ENCODE data around the gene POLR2A.

POLR2A gene

DNA sequence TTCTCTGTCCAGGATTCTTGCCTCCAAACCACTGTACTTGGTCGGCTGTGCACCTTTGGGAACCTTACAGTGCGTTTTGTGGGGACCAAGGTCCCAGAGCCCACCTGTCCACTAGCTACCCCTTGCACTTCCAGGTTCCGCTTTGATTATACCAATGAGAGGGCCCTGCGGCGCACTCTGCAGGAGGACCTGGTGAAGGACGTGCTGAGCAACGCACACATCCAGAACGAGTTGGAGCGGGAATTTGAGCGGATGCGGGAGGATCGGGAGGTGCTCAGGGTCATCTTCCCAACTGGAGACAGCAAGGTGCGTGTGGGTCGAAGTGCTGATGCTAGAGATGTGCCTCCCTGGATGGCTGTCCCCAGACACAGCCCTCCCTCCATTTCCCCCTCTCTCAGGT lies 18.8 kb downstream of the POLR2A start:
- DNase-seq (ENCODE audit: low read depth): no peak

DNA sequence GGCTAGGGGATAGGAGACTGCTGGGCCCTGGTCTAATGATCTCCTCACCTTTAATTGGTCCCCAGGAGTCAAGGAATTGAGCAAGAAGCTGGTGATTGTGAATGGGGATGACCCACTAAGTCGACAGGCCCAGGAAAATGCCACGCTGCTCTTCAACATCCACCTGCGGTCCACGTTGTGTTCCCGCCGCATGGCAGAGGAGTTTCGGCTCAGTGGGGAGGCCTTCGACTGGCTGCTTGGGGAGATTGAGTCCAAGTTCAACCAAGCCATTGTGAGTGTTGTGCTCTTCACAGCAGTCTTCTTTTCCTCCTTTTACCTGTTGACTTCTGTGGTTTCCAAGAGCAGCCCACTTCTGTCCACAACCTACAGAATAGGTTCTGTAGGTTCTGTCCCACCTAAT lies 19.4 kb downstream of the POLR2A start:
- DNase-seq (ENCODE audit: low read depth): no peak

DNA sequence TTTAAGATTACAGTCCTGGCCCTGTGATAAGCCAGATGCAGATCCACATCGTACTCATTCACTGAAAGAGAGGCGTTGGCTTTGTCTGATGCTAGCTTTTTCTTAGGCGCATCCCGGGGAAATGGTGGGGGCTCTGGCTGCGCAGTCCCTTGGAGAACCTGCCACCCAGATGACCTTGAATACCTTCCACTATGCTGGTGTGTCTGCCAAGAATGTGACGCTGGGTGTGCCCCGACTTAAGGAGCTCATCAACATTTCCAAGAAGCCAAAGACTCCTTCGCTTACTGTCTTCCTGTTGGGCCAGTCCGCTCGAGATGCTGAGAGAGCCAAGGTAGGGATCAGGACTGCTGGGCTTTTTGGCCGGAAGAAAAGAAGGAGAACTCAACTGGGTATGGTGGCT lies 24.0 kb downstream of the POLR2A start:
- DNase-seq (ENCODE audit: low read depth): no peak

DNA sequence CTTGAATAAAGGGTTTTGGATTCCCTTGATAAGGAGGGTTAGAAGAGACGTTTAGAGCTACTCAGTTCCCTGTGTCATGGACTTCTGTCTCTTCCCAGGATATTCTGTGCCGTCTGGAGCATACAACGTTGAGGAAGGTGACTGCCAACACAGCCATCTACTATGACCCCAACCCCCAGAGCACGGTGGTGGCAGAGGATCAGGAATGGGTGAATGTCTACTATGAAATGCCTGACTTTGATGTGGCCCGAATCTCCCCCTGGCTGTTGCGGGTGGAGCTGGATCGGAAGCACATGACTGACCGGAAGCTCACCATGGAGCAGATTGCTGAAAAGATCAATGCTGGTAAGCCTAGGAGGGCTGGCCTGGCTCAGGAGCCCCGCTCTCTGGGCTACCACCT lies 24.7 kb downstream of the POLR2A start:
- no peak for DNase-seq (ENCODE audit: low read depth)

DNA sequence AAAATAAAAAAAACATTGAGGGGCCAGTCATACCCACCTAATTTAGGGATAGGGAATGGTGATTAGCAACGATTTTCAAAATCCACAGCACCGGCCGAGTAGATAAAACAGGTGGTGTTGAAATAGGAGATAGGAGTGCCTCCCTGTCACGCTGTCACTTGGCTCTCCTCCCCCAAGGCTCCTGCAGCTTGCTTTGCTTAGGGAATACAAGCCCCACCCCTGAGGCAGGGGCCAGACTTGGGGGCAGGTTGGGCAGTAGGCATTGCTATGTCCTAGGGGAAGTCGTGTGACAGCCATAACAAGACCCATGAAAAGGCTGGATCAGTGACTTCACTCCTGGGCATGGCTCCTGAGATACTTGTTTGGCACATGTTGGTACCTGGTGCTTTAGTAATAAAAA lies 25.8 kb downstream of the POLR2A start:
- no peak for DNase-seq (ENCODE audit: low read depth)

DNA sequence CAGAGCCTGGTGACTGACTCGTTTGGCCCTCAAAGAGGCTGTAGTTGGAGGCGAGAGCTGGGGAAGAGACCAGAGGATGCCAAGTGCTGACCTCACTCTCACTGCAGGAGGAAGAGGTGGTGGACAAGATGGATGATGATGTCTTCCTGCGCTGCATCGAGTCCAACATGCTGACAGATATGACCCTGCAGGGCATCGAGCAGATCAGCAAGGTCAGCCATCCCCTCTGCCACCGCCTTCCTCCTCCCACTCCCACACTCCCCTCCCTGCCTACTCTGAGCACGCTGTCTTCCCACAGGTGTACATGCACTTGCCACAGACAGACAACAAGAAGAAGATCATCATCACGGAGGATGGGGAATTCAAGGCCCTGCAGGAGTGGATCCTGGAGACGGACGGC lies 26.9 kb downstream of the POLR2A start:
- DNase-seq (ENCODE audit: low read depth): no peak

DNA sequence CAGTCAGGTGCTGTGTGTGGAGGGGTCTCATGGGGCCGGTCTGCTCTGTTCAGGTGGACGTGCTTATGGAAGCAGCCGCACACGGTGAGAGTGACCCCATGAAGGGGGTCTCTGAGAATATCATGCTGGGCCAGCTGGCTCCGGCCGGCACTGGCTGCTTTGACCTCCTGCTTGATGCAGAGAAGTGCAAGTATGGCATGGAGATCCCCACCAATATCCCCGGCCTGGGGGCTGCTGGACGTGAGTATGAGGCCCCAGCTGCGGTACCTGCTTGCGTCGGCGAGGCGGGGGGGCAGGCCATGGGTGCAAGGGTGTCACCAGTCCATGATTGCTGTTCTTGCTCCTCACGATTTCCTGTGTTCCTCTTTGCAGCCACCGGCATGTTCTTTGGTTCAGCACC lies 27.9 kb downstream of the POLR2A start:
- no peak for DNase-seq (ENCODE audit: low read depth)

DNA sequence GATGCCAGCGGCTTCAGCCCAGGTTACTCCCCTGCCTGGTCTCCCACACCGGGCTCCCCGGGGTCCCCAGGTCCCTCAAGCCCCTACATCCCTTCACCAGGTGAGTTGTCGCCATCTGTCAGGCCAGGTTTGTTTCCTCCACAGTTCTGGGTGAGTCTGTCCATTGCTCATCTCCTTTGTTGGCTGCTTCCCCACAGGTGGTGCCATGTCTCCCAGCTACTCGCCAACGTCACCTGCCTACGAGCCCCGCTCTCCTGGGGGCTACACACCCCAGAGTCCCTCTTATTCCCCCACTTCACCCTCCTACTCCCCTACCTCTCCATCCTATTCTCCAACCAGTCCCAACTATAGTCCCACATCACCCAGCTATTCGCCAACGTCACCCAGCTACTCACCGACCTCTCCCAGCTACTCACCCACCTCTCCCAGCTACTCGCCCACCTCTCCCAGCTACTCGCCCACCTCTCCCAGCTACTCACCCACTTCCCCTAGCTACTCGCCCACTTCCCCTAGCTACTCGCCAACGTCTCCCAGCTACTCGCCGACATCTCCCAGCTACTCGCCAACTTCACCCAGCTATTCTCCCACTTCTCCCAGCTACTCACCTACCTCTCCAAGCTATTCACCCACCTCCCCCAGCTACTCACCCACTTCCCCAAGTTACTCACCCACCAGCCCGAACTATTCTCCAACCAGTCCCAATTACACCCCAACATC lies 28.8 kb downstream of the POLR2A start:
- DNase-seq (ENCODE audit: low read depth): no peak

DNA sequence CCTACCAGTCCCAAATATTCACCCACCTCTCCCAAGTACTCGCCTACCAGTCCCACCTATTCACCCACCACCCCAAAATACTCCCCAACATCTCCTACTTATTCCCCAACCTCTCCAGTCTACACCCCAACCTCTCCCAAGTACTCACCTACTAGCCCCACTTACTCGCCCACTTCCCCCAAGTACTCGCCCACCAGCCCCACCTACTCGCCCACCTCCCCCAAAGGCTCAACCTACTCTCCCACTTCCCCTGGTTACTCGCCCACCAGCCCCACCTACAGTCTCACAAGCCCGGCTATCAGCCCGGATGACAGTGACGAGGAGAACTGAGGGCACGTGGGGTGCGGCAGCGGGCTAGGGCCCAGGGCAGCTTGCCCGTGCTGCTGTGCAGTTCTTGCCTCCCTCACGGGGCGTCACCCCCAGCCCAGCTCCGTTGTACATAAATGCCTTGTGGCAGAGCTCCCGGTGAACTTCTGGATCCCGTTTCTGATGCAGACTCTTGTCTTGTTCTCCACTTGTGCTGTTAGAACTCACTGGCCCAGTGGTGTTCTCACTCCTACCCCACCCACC lies 29.8 kb downstream of the POLR2A start:
- DNase-seq (ENCODE audit: low read depth): no peak

DNA sequence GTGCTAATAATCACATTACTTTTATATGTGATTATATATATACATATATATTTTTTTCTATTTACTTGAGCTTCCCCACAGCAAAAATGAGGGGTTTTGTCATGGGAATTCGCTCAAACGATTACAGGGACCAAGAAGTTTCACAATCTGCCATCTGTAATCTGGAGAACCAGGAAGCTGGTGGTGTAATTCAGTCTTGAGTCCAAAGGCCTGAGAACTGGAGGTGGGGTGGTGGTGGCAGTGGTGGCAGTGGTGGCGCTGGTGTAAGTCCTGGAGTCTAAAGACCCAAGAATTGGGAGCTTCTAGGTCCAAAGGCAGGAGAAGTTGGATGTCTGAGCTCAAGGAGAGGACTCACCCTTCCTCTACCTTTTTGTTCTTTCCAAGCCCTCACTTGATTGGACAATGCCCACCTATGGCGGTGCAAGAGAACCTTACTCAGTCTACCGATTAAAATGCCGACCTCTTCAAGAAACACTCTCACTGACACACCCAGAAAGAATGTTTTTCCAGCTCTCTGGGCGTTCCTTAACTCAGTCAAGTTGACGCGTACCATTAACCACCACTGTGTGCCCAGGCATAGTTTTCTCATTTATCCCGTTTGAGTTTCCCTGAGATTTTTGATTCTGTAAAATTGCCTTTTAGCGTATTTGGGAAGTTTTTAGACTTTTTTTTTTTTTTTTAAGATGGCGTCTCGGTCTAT lies 31.9 kb downstream of the POLR2A start:
- DNase-seq (ENCODE audit: low read depth): no peak

DNA sequence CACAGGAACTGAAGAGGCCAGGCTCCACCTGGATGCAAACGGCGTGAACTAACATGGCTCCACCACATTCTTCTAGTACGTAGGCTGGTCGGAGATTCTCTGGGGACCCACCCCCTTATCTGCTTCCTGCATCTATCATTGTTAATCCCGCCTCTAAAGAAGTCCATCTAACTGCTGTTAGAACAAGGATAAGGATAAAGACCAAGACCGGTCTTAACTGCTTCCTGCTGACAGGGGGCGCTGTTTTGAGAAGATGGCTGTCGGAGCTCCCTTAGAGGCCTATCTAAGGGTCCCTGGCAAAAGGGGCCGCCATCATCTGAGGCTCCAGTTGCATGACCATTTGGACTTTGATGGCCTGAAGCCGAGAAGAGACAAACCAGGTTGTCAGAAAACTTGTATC lies 38.9 kb downstream of the POLR2A start:
- no peak for DNase-seq (ENCODE audit: low read depth)

DNA sequence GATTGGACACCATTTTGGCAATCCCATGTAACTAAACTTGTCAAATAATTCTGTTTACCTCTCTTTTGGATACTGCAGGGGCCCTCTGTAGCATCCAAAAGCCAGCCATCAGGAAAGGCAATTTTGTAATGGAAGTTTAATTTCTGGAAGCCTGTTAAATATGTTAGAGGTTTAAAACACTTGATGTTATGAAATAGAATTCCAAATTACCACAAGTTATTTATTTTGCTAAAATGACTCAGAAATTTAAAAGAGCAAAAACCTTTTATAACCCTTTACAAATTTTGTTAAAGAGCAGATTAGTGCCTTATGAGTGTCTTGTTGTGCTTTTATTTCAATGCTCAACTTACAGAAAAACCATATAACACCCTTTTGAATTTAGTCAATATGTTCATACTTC lies 44.7 kb downstream of the POLR2A start:
- DNase-seq (ENCODE audit: low read depth): no peak

DNA sequence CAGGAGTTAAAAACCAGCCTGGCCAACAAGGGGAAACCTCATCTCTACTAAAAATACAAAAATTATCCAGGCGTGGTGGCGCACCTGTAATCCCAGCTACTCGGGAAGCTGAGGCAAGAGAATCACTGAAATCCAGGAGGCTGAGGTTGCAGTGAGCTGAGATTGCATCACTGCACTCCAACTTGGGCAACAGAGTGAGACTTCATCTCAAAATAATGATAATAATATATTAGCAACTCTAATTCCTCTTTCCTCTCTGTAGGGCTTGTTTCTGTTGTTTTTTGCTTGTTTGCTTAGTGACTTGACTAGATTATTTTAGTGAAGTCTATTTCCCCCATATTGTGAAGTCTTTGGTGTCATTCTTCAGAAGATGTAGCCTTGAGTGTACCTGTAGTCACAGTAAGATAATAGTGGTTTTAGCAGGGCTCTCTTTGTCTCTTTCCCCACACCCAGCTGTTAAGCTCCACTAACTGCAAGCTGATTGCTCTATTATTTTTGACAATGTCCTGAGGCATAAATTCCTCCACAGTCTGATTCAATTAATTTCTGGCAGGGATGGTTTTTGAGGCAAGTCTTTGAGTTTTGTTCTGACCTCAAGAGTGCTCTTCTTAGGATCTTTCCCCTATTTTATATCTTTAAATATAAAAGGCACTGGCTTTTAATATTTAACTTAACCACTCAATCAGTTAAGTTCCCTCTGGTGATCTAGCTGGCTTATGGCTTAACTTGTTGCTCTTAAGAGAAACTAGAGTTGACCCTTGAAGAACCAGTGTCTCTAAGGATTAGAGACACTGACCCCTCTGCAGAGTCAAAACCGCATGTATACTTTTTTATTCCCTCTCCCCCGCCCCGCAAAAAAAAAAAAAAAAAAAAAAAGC lies 46.1 kb downstream of the POLR2A start:
- no peak for DNase-seq (ENCODE audit: low read depth)

DNA sequence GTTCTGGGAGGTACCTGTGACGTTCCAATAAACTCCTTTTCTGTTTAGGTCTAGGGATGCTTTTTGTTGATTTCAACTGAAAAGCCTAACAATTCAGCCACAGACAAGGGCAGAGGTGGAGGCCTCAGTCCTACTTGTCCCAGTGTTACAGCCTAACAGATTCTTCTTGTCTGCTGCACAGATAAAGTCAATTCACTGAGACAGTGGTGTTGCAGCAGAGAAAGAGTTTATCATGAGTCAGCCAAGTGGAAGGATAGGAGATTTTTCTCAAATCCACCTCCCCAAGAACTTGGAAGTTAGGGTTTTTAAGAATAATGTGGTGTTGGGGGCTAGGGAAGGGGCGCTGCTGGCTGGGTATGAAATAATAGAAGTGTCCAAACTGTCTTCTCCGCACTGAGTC lies 53.9 kb downstream of the POLR2A start:
- no peak for DNase-seq (ENCODE audit: low read depth)

DNA sequence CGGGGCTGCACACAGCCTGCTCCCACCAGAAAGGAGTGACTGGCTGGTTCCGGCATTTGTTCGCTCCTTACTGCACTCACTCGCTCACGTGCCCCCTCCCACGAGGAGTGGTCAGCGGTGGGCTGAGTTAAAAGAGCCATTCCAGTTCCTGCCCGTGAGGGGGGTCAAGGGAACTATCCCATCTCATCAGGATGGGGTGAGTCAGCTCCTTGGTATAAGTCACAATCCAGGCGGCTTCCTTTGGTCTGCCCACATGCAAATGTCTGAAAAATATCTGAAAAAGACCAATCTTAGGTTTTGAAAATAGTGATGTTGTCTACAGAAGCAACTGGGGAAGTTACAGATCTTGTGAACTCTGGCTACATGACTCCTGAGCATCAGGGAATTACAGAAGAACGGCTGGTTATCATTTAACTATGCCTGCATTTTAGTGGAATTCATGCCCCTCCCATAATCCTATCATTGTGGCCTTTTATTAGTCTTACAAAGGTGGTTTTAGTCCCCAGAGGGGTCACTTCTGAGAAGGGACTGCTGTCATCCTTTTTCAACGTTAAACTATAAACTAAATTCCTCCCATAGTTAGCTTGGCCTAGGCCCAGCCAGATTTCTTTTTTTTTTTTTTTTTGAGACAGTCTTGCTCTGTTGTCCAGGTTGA lies 54.9 kb downstream of the POLR2A start:
- DNase-seq (ENCODE audit: low read depth): no peak

DNA sequence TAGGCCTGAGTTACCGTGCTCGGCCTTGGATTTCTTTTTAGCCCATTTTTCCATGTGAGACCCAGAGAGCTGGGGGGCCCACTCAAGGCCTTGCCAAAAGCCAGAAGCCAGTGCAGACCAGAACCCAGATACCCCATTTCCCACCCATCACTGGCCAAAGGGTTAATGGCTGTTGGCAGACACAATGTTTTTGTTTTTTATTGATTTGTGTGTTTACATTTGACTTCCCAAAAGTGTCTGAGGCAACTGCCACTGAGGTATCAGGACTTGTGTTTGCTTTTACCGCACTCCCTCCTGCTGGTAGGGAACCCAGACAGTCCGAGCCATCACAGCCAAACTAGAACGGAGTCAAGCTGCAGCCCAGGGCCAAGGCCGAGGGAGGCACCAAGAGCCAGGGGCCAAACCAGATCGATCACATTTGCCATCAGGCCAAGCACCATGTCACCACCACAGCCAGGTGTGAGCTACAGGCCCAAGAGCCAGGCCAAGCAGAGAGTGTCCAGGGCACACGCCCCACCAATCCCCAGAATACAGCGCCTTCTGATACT lies 57.0 kb downstream of the POLR2A start:
- DNase-seq (ENCODE audit: low read depth): no peak

DNA sequence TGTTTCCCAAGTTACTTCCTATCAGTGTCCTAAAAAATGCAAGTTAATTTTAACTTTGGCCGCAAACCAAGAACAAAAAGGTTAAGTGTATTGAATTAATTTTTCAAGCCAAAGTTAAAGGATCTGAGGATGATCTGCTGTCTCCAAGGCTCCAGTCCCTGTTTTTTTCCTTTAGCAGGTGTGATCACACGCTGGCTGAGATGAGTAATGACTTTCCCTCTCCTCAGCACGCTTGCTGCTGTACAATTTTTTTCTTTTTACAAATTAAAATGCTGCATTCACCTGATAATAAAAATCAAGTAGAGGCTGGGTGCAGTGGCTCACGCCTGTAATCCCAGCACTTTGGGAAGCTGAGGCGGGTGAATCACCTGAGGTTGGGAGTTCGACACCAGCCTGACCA lies 60.7 kb downstream of the POLR2A start:
- DNase-seq (ENCODE audit: low read depth): no peak

DNA sequence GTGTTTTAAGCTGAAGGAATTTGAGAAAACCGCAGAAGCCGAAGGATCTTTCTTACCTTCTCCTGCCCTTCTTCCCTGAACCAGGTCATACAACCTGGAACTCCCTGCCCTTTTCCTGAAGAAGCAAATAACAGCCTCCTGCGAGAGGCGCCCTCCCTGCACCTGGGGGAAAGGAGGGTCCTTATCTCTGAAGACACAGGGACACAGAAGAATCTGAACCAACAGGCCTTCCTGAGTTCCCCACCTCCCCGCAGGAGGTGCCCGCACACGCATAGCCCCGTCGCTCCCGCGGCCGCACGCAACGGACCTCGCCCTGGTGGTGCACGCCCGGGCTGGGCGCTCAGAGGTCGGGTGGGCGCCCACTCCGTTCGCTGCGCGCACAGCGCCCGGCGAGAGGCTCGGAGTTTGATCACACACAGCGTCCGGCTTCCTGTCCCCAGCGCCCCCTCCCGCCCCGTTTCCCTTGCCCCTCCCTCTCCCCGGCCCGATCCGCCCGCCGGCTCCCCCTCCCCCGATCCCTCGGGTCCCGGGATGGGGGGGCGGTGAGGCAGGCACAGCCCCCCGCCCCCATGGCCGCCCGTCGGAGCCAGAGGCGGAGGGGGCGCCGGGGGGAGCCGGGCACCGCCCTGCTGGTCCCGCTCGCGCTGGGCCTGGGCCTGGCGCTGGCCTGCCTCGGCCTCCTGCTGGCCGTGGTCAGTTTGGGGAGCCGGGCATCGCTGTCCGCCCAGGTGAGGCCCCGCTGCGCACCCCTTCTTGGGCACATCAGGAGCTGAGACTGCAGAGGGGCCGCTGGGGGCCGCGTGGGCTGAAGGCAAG lies 64.6 kb downstream of the POLR2A start, which contains the start of gene TNFSF12:
TNFSF12 (plus strand) TSS at position 474 of the 816 bp plus-strand sequence; CDS start at position 570, 96 bp downstream.
- DNase-seq (ENCODE audit: low read depth): no peak

Data from GM04503 (cell line).